ENCODE data around the gene POU6F2. TPM values are rescaled to one million over a fixed set of nuclear protein-coding genes. Genes with fewer than 3 reads are reported as not detected.
"Not testable (repeated sequence)": the region's sequence is repeated elsewhere in the genome, so short reads cannot be mapped to it uniquely, and the experiment has no call there.

The POU6F2 gene
- total and polyA plus RNA-seq, 8 donors: 0.37 TPM; not detected in 7

GRCh38 chr7:39321245-39321644 lies 343.5 kb downstream of the POU6F2 start:
- TF ChIP-seq POLR2A (IDR thresholded peaks at IDR 0.05) (no peak), POLR2AphosphoS5 (IDR thresholded peaks at IDR 0.05) (no peak), EP300 (IDR thresholded peaks at IDR 0.05) (no peak)
- TF ChIP-seq, protein P1, sequence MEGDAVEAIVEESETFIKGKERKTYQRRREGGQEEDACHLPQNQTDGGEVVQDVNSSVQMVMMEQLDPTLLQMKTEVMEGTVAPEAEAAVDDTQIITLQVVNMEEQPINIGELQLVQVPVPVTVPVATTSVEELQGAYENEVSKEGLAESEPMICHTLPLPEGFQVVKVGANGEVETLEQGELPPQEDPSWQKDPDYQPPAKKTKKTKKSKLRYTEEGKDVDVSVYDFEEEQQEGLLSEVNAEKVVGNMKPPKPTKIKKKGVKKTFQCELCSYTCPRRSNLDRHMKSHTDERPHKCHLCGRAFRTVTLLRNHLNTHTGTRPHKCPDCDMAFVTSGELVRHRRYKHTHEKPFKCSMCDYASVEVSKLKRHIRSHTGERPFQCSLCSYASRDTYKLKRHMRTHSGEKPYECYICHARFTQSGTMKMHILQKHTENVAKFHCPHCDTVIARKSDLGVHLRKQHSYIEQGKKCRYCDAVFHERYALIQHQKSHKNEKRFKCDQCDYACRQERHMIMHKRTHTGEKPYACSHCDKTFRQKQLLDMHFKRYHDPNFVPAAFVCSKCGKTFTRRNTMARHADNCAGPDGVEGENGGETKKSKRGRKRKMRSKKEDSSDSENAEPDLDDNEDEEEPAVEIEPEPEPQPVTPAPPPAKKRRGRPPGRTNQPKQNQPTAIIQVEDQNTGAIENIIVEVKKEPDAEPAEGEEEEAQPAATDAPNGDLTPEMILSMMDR (IDR thresholded peaks at IDR 0.05): no peak
- no peaks in the 10 kb centered on the region for H3K27me3 ChIP-seq
- intact Hi-C loops (cut with DNase I; ENCODE audit: low total_unique reads): no loop called here
- no peak overlapping the region for H3K27ac ChIP-seq
- no peak overlapping the region for H3K4me3 ChIP-seq
- peaks cover 0 to 9% (median 3%) of the 10 kb centered on the region in 4 donors for H3K9me3 ChIP-seq
- no peaks in the 10 kb centered on the region for H3K4me1 ChIP-seq
- DNase-seq: no peak
- H3K36me3 ChIP-seq: no peaks in the 10 kb centered on the region
- WGBS, 5 donors: 46 to 59% (median 53%) methylated on average over 3 of the region's 3 CpGs

GRCh38 chr7:39321909-39322498 lies 344.3 kb downstream of the POU6F2 start:
- DNase-seq: no peak
- WGBS, 5 donors: 85 to 89% (median 85%) methylated on average over 8 of the region's 8 CpGs
- Histone ChIP-seq H3K27me3 (no peaks in the 10 kb centered on the region), H3K9me3 (peaks cover 0 to 9% (median 3%) of the 10 kb centered on the region in 4 donors), H3K4me1 (no peaks in the 10 kb centered on the region), H3K4me3 (no peak overlapping the region), H3K36me3 (no peaks in the 10 kb centered on the region), H3K27ac (no peak overlapping the region)
- intact Hi-C loops (cut with DNase I; ENCODE audit: low total_unique reads): no loop called here
- TF ChIP-seq, protein P1 (IDR thresholded peaks at IDR 0.05): no peak
- no peak for TF ChIP-seq POLR2AphosphoS5 (IDR thresholded peaks at IDR 0.05)
- no peak for TF ChIP-seq EP300 (IDR thresholded peaks at IDR 0.05)
- no peak for TF ChIP-seq POLR2A (IDR thresholded peaks at IDR 0.05)

DNA sequence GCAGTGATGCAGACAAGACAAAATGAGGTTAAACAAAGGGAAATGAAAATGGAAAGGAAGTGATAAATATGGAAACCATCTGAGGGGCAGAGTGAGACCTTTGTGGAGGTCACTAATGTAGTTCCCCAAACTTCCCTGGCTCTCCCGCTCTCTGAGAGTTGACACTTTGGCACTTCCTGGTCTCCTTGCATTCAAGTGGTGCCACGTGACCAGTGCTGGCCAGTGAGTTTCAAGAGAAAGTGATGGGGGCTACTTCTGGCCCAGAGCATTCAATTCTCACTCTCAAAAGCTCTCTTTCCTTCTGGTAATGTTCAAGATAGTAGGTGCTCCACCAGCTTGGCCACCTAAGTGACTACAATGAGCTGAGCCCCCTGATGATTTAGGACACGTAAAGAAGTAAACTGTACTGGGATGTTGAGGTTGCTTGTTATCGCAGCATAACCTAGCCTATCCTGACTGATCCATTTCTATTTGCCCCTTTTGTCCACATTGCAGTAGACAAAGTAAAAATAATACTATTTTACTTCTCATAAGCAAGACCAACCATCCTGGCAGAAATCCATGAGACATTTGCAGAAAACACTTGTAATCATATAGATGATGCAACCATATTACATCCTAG lies 346.5 kb downstream of the POU6F2 start:
- intact Hi-C loops (cut with DNase I; ENCODE audit: low total_unique reads): no loop called here
- Histone ChIP-seq H3K27me3 (no peaks in the 10 kb centered on the region), H3K4me1 (no peaks in the 10 kb centered on the region), H3K27ac (no peak overlapping the region), H3K9me3 (peaks cover 0 to 9% (median 3%) of the 10 kb centered on the region in 4 donors), H3K4me3 (no peak overlapping the region), H3K36me3 (no peaks in the 10 kb centered on the region)
- TF ChIP-seq, protein P1 (IDR thresholded peaks at IDR 0.05): no peak
- TF ChIP-seq POLR2AphosphoS5 (IDR thresholded peaks at IDR 0.05): no peak
- TF ChIP-seq EP300 (IDR thresholded peaks at IDR 0.05): no peak
- TF ChIP-seq POLR2A (IDR thresholded peaks at IDR 0.05): no peak
- DNase-seq: no peak
- WGBS, 5 donors: 85 to 92% (median 90%) methylated on average over 4 of the region's 4 CpGs

- H3K36me3 ChIP-seq; H3K27me3 ChIP-seq; H3K27ac ChIP-seq; H3K4me1 ChIP-seq; DNase-seq; H3K4me3 ChIP-seq; intact Hi-C loops (cut with DNase I; ENCODE audit: low total_unique reads); H3K9me3 ChIP-seq: not testable (repeated sequence)
- 67 to 79% (median 77%) methylated on average over 13 of the region's 13 CpGs for WGBS, 5 donors
Observed at GRCh38 chr7:39331607-39332006, 353.9 kb downstream of the POU6F2 start.

DNA sequence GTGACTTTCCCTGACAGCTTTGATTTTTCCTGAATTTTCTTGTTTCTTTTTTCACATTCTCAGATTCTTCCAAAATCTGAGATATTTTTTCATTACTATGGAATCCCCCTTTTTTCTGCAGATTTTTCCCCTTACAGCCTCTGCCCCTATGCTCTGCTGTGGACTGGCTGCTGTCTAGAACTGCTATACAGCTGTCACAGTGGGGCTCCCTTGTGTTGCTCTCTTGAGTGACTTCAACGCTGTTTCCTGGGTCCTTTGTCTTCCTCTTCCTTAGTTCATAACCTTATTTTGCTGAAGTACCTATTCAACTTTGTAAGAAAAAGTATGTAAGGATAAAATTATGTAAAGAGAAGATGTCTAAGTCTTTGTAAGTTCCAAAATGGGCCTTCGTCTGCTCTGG lies 354.4 kb downstream of the POU6F2 start:
- TF ChIP-seq, protein P1 (IDR thresholded peaks at IDR 0.05): no peak
- TF ChIP-seq POLR2A (IDR thresholded peaks at IDR 0.05): no peak
- TF ChIP-seq EP300 (IDR thresholded peaks at IDR 0.05): no peak
- no peak for TF ChIP-seq POLR2AphosphoS5 (IDR thresholded peaks at IDR 0.05)
- WGBS, 5 donors: 74 to 77% (median 76%) methylated on average over 2 of the region's 2 CpGs
- no peak overlapping the region for H3K27ac ChIP-seq
- no peaks in the 10 kb centered on the region for H3K4me1 ChIP-seq
- intact Hi-C loops (cut with DNase I; ENCODE audit: low total_unique reads): no loop called here
- no peak overlapping the region for H3K4me3 ChIP-seq
- H3K27me3 ChIP-seq: no peaks in the 10 kb centered on the region
- DNase-seq: no peak
- no peaks in the 10 kb centered on the region for H3K36me3 ChIP-seq
- H3K9me3 ChIP-seq: no peaks in the 10 kb centered on the region
